HepG2 (cell line): ENCODE measurements around the gene PEAK3. TPM values are rescaled to one million over a fixed set of nuclear protein-coding genes. Genes with fewer than 3 reads are reported as not detected.

ENCODE experiments used
- ATAC-seq: fragments of 200-7000 bp; cut with Tn5 transposase; 3 replicates; pipeline ENCODE4 v1.9.1; 2020; ENCODE audit warnings: mild to moderate bottlenecking, moderate library complexity
- BruUV-seq: library from RNA; stranded (reverse); fragments of 400-500 nt; replicated peaks from 2 replicates; lab custom pipeline; 2021; lab: Mats Ljungman, UMichigan
- CTCF ChIA-PET: fragments of 300-600 bp; formaldehyde crosslinking; extraction: SDS; loops from one replicate; lab custom pipeline; 2021; ENCODE audit warnings: low total read pairs, inconsistent platforms, low intra/inter-chr PET ratio; lab: Yijun Ruan, JAX
- POLR2A ChIA-PET: fragments of 350-600 bp; sonication (Branson Sonifier 250); formaldehyde crosslinking; loops from one replicate; lab custom pipeline; 2020; ENCODE audit warnings: antibody characterized with exemption, inconsistent platforms; lab: Yijun Ruan, JAX
- DNase-seq: peaks from one replicate; pipeline ENCODE4 v3.0.0-alpha.2; 2015; ENCODE audit warnings: low spot score
- FAIRE-seq: peaks from 3 replicates; lab custom pipeline; 2011; peaks lifted over from hg19 to GRCh38; lab: Jason Lieb, UNC
- H2AFZ ChIP-seq: one replicate; pipeline ENCODE4 v1.6.1; 2011; ENCODE audit warnings: low read length, inconsistent platforms
- H3K27ac ChIP-seq: fragments of 300-600 bp; 3 replicates; pipeline ENCODE4 v1.8.0; 2011; ENCODE audit warnings: mixed run types, mild to moderate bottlenecking, mixed read lengths, low read length, inconsistent platforms; ENCODE audit not compliant: insufficient read depth; ENCODE audit errors: extremely low read length
- H3K27me3 ChIP-seq, 2 experiments: fragments of 200-600 bp in 1 of 2; 2 replicates in 1 of 2; 3 replicates in 1 of 2; pipeline versions ENCODE4 v1.6.0 to v1.8.0; 2011; ENCODE audit warnings: low read length in 2 of 2, mild to moderate bottlenecking in 2 of 2, moderate library complexity in 2 of 2, inconsistent platforms in 1 of 2; ENCODE audit not compliant: insufficient read depth in 2 of 2, control insufficient read depth in 1 of 2
- H3K36me3 ChIP-seq, 2 experiments: fragments of 200-600 bp in 1 of 2; replicated peaks in 1 of 2; 2 replicates in 1 of 2; 3 replicates in 1 of 2; pipeline versions ENCODE4 v1.5.1 to v1.8.0; 2011; ENCODE audit warnings: low read length in 2 of 2, inconsistent platforms in 1 of 2; ENCODE audit not compliant: insufficient read depth in 2 of 2, control insufficient read depth in 1 of 2
- H3K4me1 ChIP-seq: 2 replicates; pipeline ENCODE4 v1.5.1; 2012; ENCODE audit warnings: low read length, inconsistent platforms; ENCODE audit not compliant: insufficient read depth
- H3K4me2 ChIP-seq: 2 replicates; pipeline ENCODE4 v1.6.0; 2011; ENCODE audit warnings: low read depth, low read length, inconsistent platforms
- H3K4me3 ChIP-seq, 3 experiments: fragments of 200-600 bp in 1 of 3; sonication (generic), shearing (Covaris generic) in 1 of 3; replicated peaks in 1 of 3; 2 replicates each; pipeline ENCODE4 v1.5.1; 2011 to 2016; ENCODE audit warnings: low read length in 3 of 3, inconsistent platforms in 2 of 3, low read depth in 2 of 3, mild to moderate bottlenecking in 2 of 3, control low read depth in 1 of 3, mixed read lengths in 1 of 3; ENCODE audit not compliant: insufficient read depth in 1 of 3
- H3K79me2 ChIP-seq: one replicate; pipeline ENCODE4 v1.6.1; 2011; ENCODE audit warnings: low read length, inconsistent platforms; ENCODE audit not compliant: insufficient read depth
- H3K9ac ChIP-seq: 2 replicates; pipeline ENCODE4 v1.6.0; 2011; ENCODE audit warnings: mild to moderate bottlenecking, low read depth, low read length, inconsistent platforms; ENCODE audit not compliant: insufficient read depth
- H3K9me3 ChIP-seq: 2 replicates; pipeline ENCODE4 v1.5.1; 2012; ENCODE audit warnings: mild to moderate bottlenecking, low read length
- H4K20me1 ChIP-seq: 2 replicates; pipeline ENCODE4 v1.6.0; 2011; ENCODE audit warnings: inconsistent platforms, mild to moderate bottlenecking, low read length, moderate library complexity; ENCODE audit not compliant: insufficient read depth
- ETS1 ChIP-seq: sonication (generic); formaldehyde crosslinking; IDR thresholded peaks from 2 replicates; pipeline ENCODE4 v1.4.0; 2020; ENCODE audit warnings: missing genetic modification reagents
- FOXK1 ChIP-seq: sonication (generic); formaldehyde crosslinking; IDR thresholded peaks from 2 replicates; pipeline ENCODE4 v1.4.0; 2020; ENCODE audit warnings: low read depth, missing genetic modification reagents, borderline replicate concordance
- HOXA3 ChIP-seq: sonication (generic); formaldehyde crosslinking; IDR thresholded peaks from 2 replicates; pipeline ENCODE4 v1.5.0; 2020; ENCODE audit warnings: missing genetic modification reagents
- REPIN1 ChIP-seq: sonication (generic); formaldehyde crosslinking; IDR thresholded peaks from 2 replicates; pipeline ENCODE4 v1.8.0; 2022; ENCODE audit warnings: missing genetic modification reagents, low read depth, mild to moderate bottlenecking, borderline replicate concordance
- ZBTB38 ChIP-seq: sonication (generic); formaldehyde crosslinking; IDR thresholded peaks from 2 replicates; pipeline ENCODE4 v1.5.1; 2020; ENCODE audit warnings: mild to moderate bottlenecking, missing genetic modification reagents
- ZHX1 ChIP-seq: sonication (generic); formaldehyde crosslinking; IDR thresholded peaks from 2 replicates; pipeline ENCODE4 v1.8.1; 2022; ENCODE audit warnings: low read depth, mild to moderate bottlenecking, missing genetic modification reagents
- ZNF441 ChIP-seq: sonication (generic); formaldehyde crosslinking; IDR thresholded peaks from 2 replicates; pipeline ENCODE4 v1.7.0; 2021; ENCODE audit warnings: missing genetic modification reagents, borderline replicate concordance
- WGBS: methylation state at CpG from one replicate; pipeline ENCODE4 v1.1.6; 2017; ENCODE audit warnings: low lambda C conversion rate; 5-methylcytosine and 5-hydroxymethylcytosine counted together
- in situ Hi-C: cut with HindIII; loops from 2 replicates; pipeline ENCODE4 v1.10.0; 2017; ENCODE audit warnings: low pct_unique_long_range_greater_than_20kb; ENCODE audit not compliant: extremely low pct_ligation_motif_present
- intact Hi-C: fragments of 100-400 bp; cut with micrococcal nuclease; formaldehyde crosslinking; loops from one replicate; pipeline ENCODE4 v1.10.0; 2022; ENCODE audit not compliant: unreplicated experiment
- polyA plus RNA-seq, 8 experiments: library from polyadenylated mRNA; depleted of rRNA in 3 of 8; stranded (reverse) in 7 of 8; unstranded in 1 of 8; fragments of >200 nt; fragmentation: Illumina TruSeq in 4 of 8; extraction: Trizol in 4 of 8; gene quantifications; 2 replicates each; pipeline versions ENCODE4 v1.2.1 to v1.2.3, GENCODE V29; 2011 to 2016; ENCODE audit warnings: low read depth in 4 of 8, missing spikeins in 1 of 8, mixed read lengths in 1 of 8; ENCODE audit not compliant: insufficient read depth in 1 of 8
- total RNA-seq, 5 experiments: library from RNA; depleted of rRNA; stranded (reverse); fragments of >200 nt; fragmentation: Illumina TruSeq; extraction: Trizol; gene quantifications; 2 replicates each; pipeline ENCODE4 v1.2.3, GENCODE V29; 2016; ENCODE audit warnings: low read depth in 1 of 5

The PEAK3 gene
- total and polyA plus RNA-seq, 2 of the 13 experiments (the other 11 are each of a cell fraction or from before 2014, with no cell fraction given): not detected

GRCh38 chr19:2250766-2251105, 31.2 kb downstream of the PEAK3 start:
- H4K20me1 ChIP-seq: no peaks in the 10 kb centered on the region
- ATAC-seq: no peak
- 91% methylated on average over 23 of the region's 40 CpGs for WGBS
- no peak for FAIRE-seq
- H3K27ac ChIP-seq: no peak overlapping the region
- no peaks in the 10 kb centered on the region for H3K79me2 ChIP-seq
- BruUV-seq: no TSS peak
- H3K36me3 ChIP-seq: peaks cover 9 to 19% of the 10 kb centered on the region in 2 experiments; a peak in 4 of 5 replicates
- no peak for TF ChIP-seq ETS1 (CRISPR knock-in tag)
- TF ChIP-seq HOXA3 (CRISPR knock-in tag): peak; percentile 35; the same call in 1 of the 2 replicates
- peak; percentile 3; the same call in 1 of the 2 replicates for TF ChIP-seq ZBTB38
- no peak for TF ChIP-seq ZNF441
- TF ChIP-seq REPIN1 (CRISPR knock-in tag): no peak
- TF ChIP-seq ZHX1 (CRISPR knock-in tag): 0 out of 2 replicates have a peak, but pooled peaks have one; percentile 34
- TF ChIP-seq FOXK1 (CRISPR knock-in tag): no peak
- peaks cover 26% of the 10 kb centered on the region for H3K4me1 ChIP-seq
- no peak for DNase-seq
- no peaks in the 10 kb centered on the region for H3K27me3 ChIP-seq
- H3K4me2 ChIP-seq: no peak overlapping the region
- ChIA-PET POLR2A (no interaction called here), CTCF (no interaction called here)
- intact Hi-C loops (no loop called here), in situ Hi-C loops (no loop called here)
- H3K9ac ChIP-seq: no peak overlapping the region
- H3K9me3 ChIP-seq: no peaks in the 10 kb centered on the region
- no peak overlapping the region for H2AFZ ChIP-seq
- H3K4me3 ChIP-seq: no peak overlapping the region
